Gastroesophageal sphincter (tissue), 4 donors: ENCODE data around the gene USP31. TPM values are rescaled to one million over a fixed set of nuclear protein-coding genes. Genes with fewer than 3 reads are reported as not detected.

ENCODE experiments used
- ATAC-seq: fragments of 150-250 bp; one replicate; pipeline ENCODE4 v1.9.1; 2016; ENCODE audit warnings: mild to moderate bottlenecking, moderate library complexity
- H3K27ac ChIP-seq, 4 donors: fragments of 200-600 bp; sonication (generic) in 3 of 4; 1 replicate in 3 of 4; 2 replicates in 1 of 4; pipeline ENCODE4 v1.5.1; 2016 to 2019
- H3K27me3 ChIP-seq: fragments of 200-600 bp; sonication (generic); one replicate; pipeline ENCODE4 v1.5.1; 2019
- H3K36me3 ChIP-seq, 2 donors: fragments of 200-600 bp; sonication (generic); one replicate each; pipeline ENCODE4 v1.5.1; 2019; ENCODE audit warnings: control low read depth in 1 of 2
- H3K4me1 ChIP-seq, 3 donors: fragments of 200-600 bp; sonication (generic); 1 replicate in 2 of 3; 2 replicates in 1 of 3; pipeline ENCODE4 v1.5.1; 2016 to 2019; ENCODE audit warnings: control low read depth in 2 of 3
- H3K4me3 ChIP-seq, 2 donors: fragments of 200-600 bp; sonication (generic); one replicate each; pipeline ENCODE4 v1.5.1; 2019; ENCODE audit warnings: mild to moderate bottlenecking in 1 of 2, moderate library complexity in 1 of 2
- H3K9me3 ChIP-seq, 3 donors: fragments of 200-600 bp; sonication (generic); one replicate each; pipeline ENCODE4 v1.5.1; 2017 to 2019; ENCODE audit warnings: control low read depth in 2 of 3
- EP300 ChIP-seq: sonication (generic); formaldehyde crosslinking; IDR thresholded peaks from one replicate; pipeline ENCODE4 v1.6.1; 2017; ENCODE audit warnings: antibody characterized with exemption, mild to moderate bottlenecking
- POLR2A ChIP-seq, 2 donors: fragments of 450-650 bp; IDR thresholded peaks; one replicate each; pipeline ENCODE4 v1.6.1; 2017; ENCODE audit warnings: antibody characterized with exemption in 2 of 2, mild to moderate bottlenecking in 2 of 2, moderate library complexity in 1 of 2
- POLR2AphosphoS5 ChIP-seq: sonication (generic); formaldehyde crosslinking; IDR thresholded peaks from one replicate; pipeline ENCODE4 v1.6.1; 2017; ENCODE audit warnings: antibody characterized with exemption
- WGBS, 2 donors: methylation state at CpG; one replicate each; pipeline ENCODE4 v1.1.5; 2018; ENCODE audit warnings: low coverage in 1 of 2; 5-methylcytosine and 5-hydroxymethylcytosine counted together
- total RNA-seq, 4 donors: library from RNA; depleted of rRNA; stranded (reverse); fragments of >200 nt; gene quantifications; one replicate each; pipeline ENCODE4 v1.1.0, GENCODE V29; 2016
- TF ChIP-seq, protein P1 (sequence below), 4 experiments: fragments of 200-600 bp in 2 of 4; fragments of 450-650 bp in 2 of 4; sonication (generic) in 1 of 4; IDR thresholded peaks; one replicate each; pipeline ENCODE4 v1.5.1; 2017 to 2019; ENCODE audit warnings: antibody characterized with exemption in 4 of 4, mild to moderate bottlenecking in 2 of 4, moderate library complexity in 2 of 4

Gene USP31
- total RNA-seq, 4 donors from 2014 or later = 11.2 to 37.7 (median 26.6) TPM

DNA sequence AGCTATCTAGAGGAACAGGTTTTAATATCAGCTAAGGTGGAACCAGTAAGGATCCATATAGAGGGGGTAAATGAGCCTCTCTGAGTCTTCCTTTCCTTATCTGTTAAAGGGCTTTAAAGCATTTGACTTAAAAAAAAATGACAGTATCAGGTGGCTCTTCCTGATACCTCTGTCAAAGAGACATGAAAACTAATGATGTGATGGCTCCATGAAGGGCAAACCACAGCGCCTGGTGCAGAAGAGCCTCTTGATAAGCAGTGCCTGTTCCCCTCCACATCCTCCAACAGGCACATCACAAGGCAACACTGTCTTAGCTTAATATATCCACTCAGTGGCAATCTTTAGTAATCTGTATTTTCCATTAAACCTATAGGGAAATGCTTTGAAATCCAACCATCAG lies 68.9 kb downstream of the USP31 start:
- ATAC-seq = no peak
- Histone ChIP-seq H3K27me3 (no peaks in the 10 kb centered on the region), H3K4me3 (no peak overlapping the region), H3K4me1 (no peaks in the 10 kb centered on the region), H3K9me3 (no peaks in the 10 kb centered on the region), H3K36me3 (peaks cover 0 to 97% of the 10 kb centered on the region in 2 donors), H3K27ac (no peak overlapping the region)
- WGBS, 2 donors = 100% methylated on average over 1 of the region's 1 CpG; no CpG with 5 or more reads in 1 of the 2 donors
- TF ChIP-seq, protein P1, sequence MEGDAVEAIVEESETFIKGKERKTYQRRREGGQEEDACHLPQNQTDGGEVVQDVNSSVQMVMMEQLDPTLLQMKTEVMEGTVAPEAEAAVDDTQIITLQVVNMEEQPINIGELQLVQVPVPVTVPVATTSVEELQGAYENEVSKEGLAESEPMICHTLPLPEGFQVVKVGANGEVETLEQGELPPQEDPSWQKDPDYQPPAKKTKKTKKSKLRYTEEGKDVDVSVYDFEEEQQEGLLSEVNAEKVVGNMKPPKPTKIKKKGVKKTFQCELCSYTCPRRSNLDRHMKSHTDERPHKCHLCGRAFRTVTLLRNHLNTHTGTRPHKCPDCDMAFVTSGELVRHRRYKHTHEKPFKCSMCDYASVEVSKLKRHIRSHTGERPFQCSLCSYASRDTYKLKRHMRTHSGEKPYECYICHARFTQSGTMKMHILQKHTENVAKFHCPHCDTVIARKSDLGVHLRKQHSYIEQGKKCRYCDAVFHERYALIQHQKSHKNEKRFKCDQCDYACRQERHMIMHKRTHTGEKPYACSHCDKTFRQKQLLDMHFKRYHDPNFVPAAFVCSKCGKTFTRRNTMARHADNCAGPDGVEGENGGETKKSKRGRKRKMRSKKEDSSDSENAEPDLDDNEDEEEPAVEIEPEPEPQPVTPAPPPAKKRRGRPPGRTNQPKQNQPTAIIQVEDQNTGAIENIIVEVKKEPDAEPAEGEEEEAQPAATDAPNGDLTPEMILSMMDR (IDR thresholded peaks at IDR 0.05) = no peak
- TF ChIP-seq POLR2AphosphoS5 (no peak), POLR2A (IDR thresholded peaks at IDR 0.05) (no peak), EP300 (no peak)

DNA sequence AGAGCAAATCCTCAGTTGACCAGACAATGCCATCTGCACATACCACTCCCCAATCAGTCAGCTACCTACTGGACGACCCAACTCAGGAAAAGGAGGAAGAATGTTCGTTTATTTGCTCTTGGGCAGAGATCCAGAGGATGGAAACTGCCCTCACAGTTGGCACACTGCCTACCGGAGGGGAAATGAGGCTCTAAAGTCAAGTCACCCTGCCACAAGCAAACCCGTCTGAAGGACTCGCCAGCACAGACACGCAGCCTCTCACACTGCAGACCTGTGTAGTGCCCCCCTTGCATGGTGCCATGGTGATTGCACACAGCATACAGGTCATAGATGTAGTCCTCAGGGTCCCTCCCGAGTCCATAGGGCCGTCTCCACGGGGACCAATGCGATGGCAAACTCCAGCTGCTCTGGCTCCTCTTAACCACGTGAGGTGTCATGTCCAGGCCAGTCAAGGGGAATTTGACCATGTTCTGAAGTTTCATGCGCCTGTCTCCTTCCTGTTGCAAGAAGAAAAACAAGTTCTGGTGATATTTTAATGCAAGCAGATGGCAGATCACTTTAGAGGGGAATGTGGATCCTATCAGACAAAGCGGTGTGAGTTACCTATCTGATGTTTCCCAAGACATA lies 69.5 kb downstream of the USP31 start:
- 26 to 56% methylated on average over 3 to 7 of the region's 13 CpGs for WGBS, 2 donors
- Histone ChIP-seq H3K27me3 (no peaks in the 10 kb centered on the region), H3K4me1 (peaks cover 0 to 5% (median 0%) of the 10 kb centered on the region in 3 donors), H3K36me3 (peaks cover 0 to 97% of the 10 kb centered on the region in 2 donors), H3K9me3 (no peaks in the 10 kb centered on the region), H3K27ac (no peak overlapping the region), H3K4me3 (no peak overlapping the region)
- ATAC-seq = no peak
- no peak for TF ChIP-seq EP300
- TF ChIP-seq, protein P1 (IDR thresholded peaks at IDR 0.05) = no peak
- no peak for TF ChIP-seq POLR2AphosphoS5
- no peak for TF ChIP-seq POLR2A (IDR thresholded peaks at IDR 0.05)

DNA sequence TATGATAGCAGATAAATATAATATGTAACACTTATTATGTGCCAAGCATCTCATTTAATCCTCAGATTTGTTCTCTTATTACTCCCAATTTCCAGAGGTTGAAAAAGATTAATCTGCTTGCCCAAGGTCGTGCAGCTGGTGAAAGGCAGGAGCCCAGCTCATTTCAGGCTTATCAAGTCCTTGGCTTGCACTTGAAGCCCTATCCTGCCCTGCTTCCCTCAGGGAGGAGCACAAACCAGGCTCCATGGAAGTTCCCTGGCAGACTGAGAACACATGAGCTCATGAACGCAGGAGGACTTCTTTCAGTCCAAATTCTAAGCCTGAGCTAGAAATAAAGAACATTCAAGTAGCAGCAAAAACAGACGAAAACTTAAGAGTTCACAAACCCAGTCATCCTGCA lies 74.8 kb downstream of the USP31 start:
- no peaks in the 10 kb centered on the region for H3K9me3 ChIP-seq
- ATAC-seq = no peak
- no peak for TF ChIP-seq POLR2AphosphoS5
- TF ChIP-seq, protein P1 (IDR thresholded peaks at IDR 0.05) = no peak
- TF ChIP-seq POLR2A (IDR thresholded peaks at IDR 0.05) = no peak
- no peak for TF ChIP-seq EP300
- H3K4me3 ChIP-seq = no peak overlapping the region
- H3K27me3 ChIP-seq = no peaks in the 10 kb centered on the region
- H3K36me3 ChIP-seq = peaks cover 0 to 88% of the 10 kb centered on the region in 2 donors
- no peak overlapping the region for H3K27ac ChIP-seq
- peaks cover 0 to 48% (median 12%) of the 10 kb centered on the region in 3 donors for H3K4me1 ChIP-seq
- 32 to 40% methylated on average over 2 to 3 of the region's 3 CpGs for WGBS, 2 donors

DNA sequence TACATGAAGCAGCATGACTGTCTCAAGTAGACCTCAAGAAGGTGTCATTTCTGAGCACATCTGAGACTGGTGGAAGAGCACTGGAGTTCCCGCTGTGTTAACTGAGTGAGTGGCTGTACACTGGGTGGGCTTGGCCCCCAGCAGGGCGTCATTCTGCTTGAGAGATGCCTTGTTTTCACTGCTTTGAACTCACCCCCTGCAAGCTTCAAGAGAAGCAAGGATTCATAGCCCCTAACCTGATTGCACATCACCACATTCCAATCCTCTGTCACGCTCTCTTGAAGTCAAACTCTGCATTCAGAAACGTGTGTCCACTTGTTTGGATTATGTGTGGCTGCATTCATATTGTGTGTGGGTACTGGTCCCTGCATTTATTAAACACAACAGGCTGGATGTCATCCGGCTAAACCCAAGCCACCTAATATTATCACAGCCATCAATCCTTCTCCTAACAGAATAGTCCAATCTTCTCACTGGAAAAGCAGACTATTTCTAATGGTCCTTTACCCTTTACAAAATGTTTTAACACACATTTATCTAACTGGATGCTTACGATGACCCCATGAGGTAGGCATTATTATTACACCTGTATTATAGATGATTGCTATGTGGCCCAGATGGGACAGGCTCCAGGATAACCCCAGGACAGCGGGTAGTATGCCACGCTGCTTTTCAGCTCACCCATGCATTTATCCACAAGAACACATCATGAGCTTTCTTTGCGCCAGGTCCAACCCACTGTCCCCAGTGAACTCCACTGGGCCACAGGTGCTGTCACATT lies 76.3 kb downstream of the USP31 start:
- H3K4me1 ChIP-seq = peaks cover 0 to 48% (median 12%) of the 10 kb centered on the region in 3 donors
- H3K36me3 ChIP-seq = peaks cover 0 to 88% of the 10 kb centered on the region in 2 donors
- no peak overlapping the region for H3K4me3 ChIP-seq
- peak overlapping the region in 3 of 4 donors; percentile 81 for H3K27ac ChIP-seq
- no peak for ATAC-seq
- 76 to 83% methylated on average over 9 of the region's 9 CpGs for WGBS, 2 donors
- H3K27me3 ChIP-seq = no peaks in the 10 kb centered on the region
- no peaks in the 10 kb centered on the region for H3K9me3 ChIP-seq
- TF ChIP-seq POLR2A (IDR thresholded peaks at IDR 0.05) (no peak), POLR2AphosphoS5 (no peak)
- TF ChIP-seq, protein P1 (IDR thresholded peaks at IDR 0.05) = no peak
